IMR-90 (cell line): Measurements from ENCODE around the gene CCN5. TPM values are rescaled to one million over a fixed set of nuclear protein-coding genes. Genes with fewer than 3 reads are reported as not detected.

ENCODE experiments used
- ATAC-seq: fragments of 200-7000 bp; cut with Tn5 transposase; 2 replicates; pipeline ENCODE4 v1.9.1; 2020; ENCODE audit warnings: low read depth, mild to moderate bottlenecking, moderate library complexity
- BruUV-seq: library from RNA; stranded (reverse); fragments of 400-500 nt; replicated peaks from 2 replicates; lab custom pipeline; 2021; lab: Mats Ljungman, UMichigan
- CTCF ChIA-PET: fragments of 300-600 bp; formaldehyde crosslinking; extraction: SDS; loops from one replicate; lab custom pipeline; 2021; ENCODE audit warnings: antibody characterized with exemption; lab: Yijun Ruan, JAX
- POLR2A ChIA-PET: fragments of 300-600 bp; sonication (Branson Sonifier 250); formaldehyde crosslinking; loops from one replicate; lab custom pipeline; 2022; ENCODE audit warnings: antibody characterized with exemption; ENCODE audit not compliant: unreplicated experiment; lab: Charles Lee
- DNase-seq: peaks from one replicate; pipeline ENCODE4 v3.0.0; 2013
- H2AFZ ChIP-seq: replicated peaks from 2 replicates; pipeline ENCODE3; 2013; ENCODE audit warnings: low read length, mild to moderate bottlenecking; ENCODE audit not compliant: poor library complexity
- H2AK5ac ChIP-seq: 2 replicates; pipeline ENCODE4 v1.6.1; 2013; ENCODE audit warnings: low read depth, low read length, inconsistent platforms
- H2AK9ac ChIP-seq: replicated peaks from 2 replicates; pipeline ENCODE3; 2013; ENCODE audit warnings: mild to moderate bottlenecking, low read depth, low read length, moderate library complexity; ENCODE audit not compliant: poor library complexity
- H2BK120ac ChIP-seq: 2 replicates; pipeline ENCODE4 v1.6.1; 2013; ENCODE audit warnings: low read depth, low read length, inconsistent platforms
- H2BK15ac ChIP-seq: 3 replicates; pipeline ENCODE4 v1.6.1; 2013; ENCODE audit warnings: low read depth, low read length, inconsistent platforms
- H2BK20ac ChIP-seq: 2 replicates; pipeline ENCODE4 v1.6.1; 2013; ENCODE audit warnings: low read depth, mild to moderate bottlenecking, inconsistent platforms, low read length, moderate library complexity
- H2BK5ac ChIP-seq: 2 replicates; pipeline ENCODE4 v1.6.1; 2013; ENCODE audit warnings: mild to moderate bottlenecking, low read depth, low read length, inconsistent platforms; ENCODE audit not compliant: poor library complexity, severe bottlenecking
- H3K14ac ChIP-seq: replicated peaks from 2 replicates; pipeline ENCODE4 v1.6.1; 2013; ENCODE audit warnings: low read depth, low read length, inconsistent platforms
- H3K18ac ChIP-seq: 2 replicates; pipeline ENCODE4 v1.6.1; 2013; ENCODE audit warnings: low read depth, low read length, control low read depth
- H3K23ac ChIP-seq: 2 replicates; pipeline ENCODE4 v1.6.1; 2013; ENCODE audit warnings: low read depth, low read length, inconsistent platforms
- H3K27ac ChIP-seq: 2 replicates; pipeline ENCODE4 v1.5.1; 2013; ENCODE audit warnings: mild to moderate bottlenecking, control low read depth, low read length; ENCODE audit not compliant: insufficient read depth
- H3K27me3 ChIP-seq: 2 replicates; pipeline ENCODE4 v1.6.1; 2013; ENCODE audit warnings: low read length; ENCODE audit not compliant: control insufficient read depth, insufficient read depth
- H3K36me3 ChIP-seq: 2 replicates; pipeline ENCODE4 v1.6.1; 2013; ENCODE audit warnings: low read length, mixed read lengths; ENCODE audit not compliant: control insufficient read depth, insufficient read depth
- H3K4ac ChIP-seq: 2 replicates; pipeline ENCODE4 v1.6.1; 2013; ENCODE audit warnings: low read depth, low read length, inconsistent platforms
- H3K4me1 ChIP-seq: 2 replicates; pipeline ENCODE4 v1.6.1; 2013; ENCODE audit warnings: low read length, mixed read lengths; ENCODE audit not compliant: control insufficient read depth, insufficient read depth
- H3K4me2 ChIP-seq: 2 replicates; pipeline ENCODE4 v1.6.1; 2013; ENCODE audit warnings: low read depth, mild to moderate bottlenecking, control low read depth, low read length, moderate library complexity
- H3K4me3 ChIP-seq: 2 replicates; pipeline ENCODE4 v1.5.1; 2013; ENCODE audit warnings: low read depth, mild to moderate bottlenecking, control low read depth, low read length, moderate library complexity; ENCODE audit not compliant: insufficient read depth
- H3K56ac ChIP-seq: 2 replicates; pipeline ENCODE4 v1.6.1; 2013; ENCODE audit warnings: low read length, inconsistent platforms; ENCODE audit not compliant: insufficient read depth; ENCODE audit errors: extremely low read depth
- H3K79me1 ChIP-seq, 2 experiments: 2 replicates each; pipeline ENCODE4 v1.6.1; 2013; ENCODE audit warnings: low read length in 2 of 2, inconsistent platforms in 1 of 2, low read depth in 1 of 2
- H3K9ac ChIP-seq: 2 replicates; pipeline ENCODE4 v1.6.1; 2013; ENCODE audit warnings: low read depth, low read length, control low read depth
- H3K9me1 ChIP-seq: 2 replicates; pipeline ENCODE4 v1.6.1; 2013; ENCODE audit warnings: low read length, inconsistent platforms; ENCODE audit not compliant: insufficient read depth
- H3K9me3 ChIP-seq: 2 replicates; pipeline ENCODE4 v1.6.1; 2013; ENCODE audit warnings: low read length; ENCODE audit not compliant: control insufficient read depth, insufficient read depth
- H4K20me1 ChIP-seq: 2 replicates; pipeline ENCODE4 v1.6.1; 2013; ENCODE audit warnings: low read length, inconsistent platforms; ENCODE audit not compliant: insufficient read depth
- H4K5ac ChIP-seq: 2 replicates; pipeline ENCODE4 v1.6.1; 2013; ENCODE audit warnings: mild to moderate bottlenecking, low read depth, low read length, control low read depth
- H4K8ac ChIP-seq, 2 experiments: 2 replicates each; pipeline ENCODE4 v1.6.1; 2013; ENCODE audit warnings: low read depth in 2 of 2, low read length in 2 of 2, control low read depth in 1 of 2, inconsistent platforms in 1 of 2
- H4K91ac ChIP-seq: 2 replicates; pipeline ENCODE4 v1.6.1; 2013; ENCODE audit warnings: low read depth, low read length, inconsistent platforms; ENCODE audit not compliant: insufficient read depth
- CEBPB ChIP-seq: IDR thresholded peaks from 2 replicates; pipeline ENCODE4 v1.6.1; 2012; ENCODE audit warnings: low read depth, low read length, improper control_type of control experiment
- CHD1 ChIP-seq: IDR thresholded peaks from 2 replicates; pipeline ENCODE4 v1.6.1; 2012; ENCODE audit warnings: low read depth, low read length, improper control_type of control experiment
- FOS ChIP-seq: fragments of 150-350 bp; IDR thresholded peaks from 2 replicates; pipeline ENCODE4 v1.6.1; 2016; ENCODE audit warnings: low read depth, low read length
- MAFK ChIP-seq: IDR thresholded peaks from 2 replicates; pipeline ENCODE4 v1.6.1; 2012; ENCODE audit warnings: low read depth, low read length, improper control_type of control experiment
- MAZ ChIP-seq: IDR thresholded peaks from 2 replicates; pipeline ENCODE4 v1.6.1; 2012; ENCODE audit warnings: low read depth, mild to moderate bottlenecking, low read length, improper control_type of control experiment, moderate library complexity, borderline replicate concordance
- MXI1 ChIP-seq: IDR thresholded peaks from 2 replicates; pipeline ENCODE4 v1.6.1; 2012; ENCODE audit warnings: low read depth, mild to moderate bottlenecking, low read length, moderate library complexity, borderline replicate concordance
- NFE2L2 ChIP-seq: fragments of 150-350 bp; IDR thresholded peaks from 2 replicates; pipeline ENCODE4 v1.6.1; 2016; ENCODE audit warnings: low read depth, mild to moderate bottlenecking, low read length
- POLR2A ChIP-seq: IDR thresholded peaks from 2 replicates; pipeline ENCODE4 v1.6.1; 2012; ENCODE audit warnings: mild to moderate bottlenecking, low read depth, low read length
- RCOR1 ChIP-seq: IDR thresholded peaks from 2 replicates; pipeline ENCODE4 v1.6.1; 2012; ENCODE audit warnings: mild to moderate bottlenecking, low read length, improper control_type of control experiment; ENCODE audit not compliant: insufficient replicate concordance
- RFX5 ChIP-seq: IDR thresholded peaks from 2 replicates; pipeline ENCODE4 v1.8.0; 2012; ENCODE audit warnings: low read depth, mild to moderate bottlenecking, low read length, moderate library complexity
- SMC3 ChIP-seq: fragments of 150-350 bp; IDR thresholded peaks from 2 replicates; pipeline ENCODE4 v1.6.1; 2016; ENCODE audit warnings: low read depth, mild to moderate bottlenecking, antibody characterized with exemption, low read length, moderate library complexity
- WGBS, 2 experiments: methylation state at CpG; one replicate each; pipeline versions ENCODE4 v1.1.5 to v1.1.7; 2013; ENCODE audit warnings: missing lambda C conversion rate in 2 of 2; ENCODE audit not compliant: insufficient read length in 1 of 2; ENCODE audit errors: extremely low coverage in 2 of 2; 5-methylcytosine and 5-hydroxymethylcytosine counted together
- dilution Hi-C: fragments of 300-500 bp; cut with HindIII; formaldehyde crosslinking; loops from one replicate; pipeline ENCODE4 v1.14.3; 2018; ENCODE audit warnings: low sequenced_read_pairs; ENCODE audit not compliant: unreplicated experiment
- in situ Hi-C: fragments of 300-500 bp; cut with MboI; formaldehyde crosslinking; loops from 3 replicates; pipeline ENCODE4 v1.14.3; 2019; ENCODE audit warnings: low sequenced_read_pairs, inconsistent platforms, mixed read lengths
- intact Hi-C: fragments of 100-400 bp; cut with micrococcal nuclease; formaldehyde crosslinking; loops from 2 replicates; pipeline ENCODE4 v1.10.0; 2022
- polyA plus RNA-seq, 3 experiments: library from polyadenylated mRNA; depleted of rRNA; stranded (reverse); fragments of >200 nt; gene quantifications; 2 replicates each; pipeline ENCODE4 v1.2.3, GENCODE V29; 2012; ENCODE audit warnings: low replicate concordance in 1 of 3
- total RNA-seq: library from RNA; depleted of rRNA; stranded (reverse); fragments of >200 nt; gene quantifications from 2 replicates; pipeline ENCODE4 v1.2.3, GENCODE V29; 2012
- TF ChIP-seq, protein P1 (sequence below): conservative IDR thresholded peaks from 2 replicates; pipeline ENCODE4 v1.5.1; 2012; ENCODE audit warnings: mild to moderate bottlenecking, low read depth, low read length, improper control_type of control experiment
- TF ChIP-seq, protein P2 (sequence below): fragments of 150-350 bp; IDR thresholded peaks from 2 replicates; pipeline ENCODE4 v1.6.1; 2017; ENCODE audit warnings: mild to moderate bottlenecking, antibody characterized with exemption, low read length, low read depth
- TF ChIP-seq, protein P3 (sequence below): fragments of 150-350 bp; IDR thresholded peaks from 2 replicates; pipeline ENCODE4 v1.6.1; 2016; ENCODE audit warnings: low read depth, mild to moderate bottlenecking, low read length, moderate library complexity, borderline replicate concordance

Gene CCN5
- total and polyA plus RNA-seq, 2 of the 4 experiments (the other 2 are of a cell fraction) = not detected

DNA sequence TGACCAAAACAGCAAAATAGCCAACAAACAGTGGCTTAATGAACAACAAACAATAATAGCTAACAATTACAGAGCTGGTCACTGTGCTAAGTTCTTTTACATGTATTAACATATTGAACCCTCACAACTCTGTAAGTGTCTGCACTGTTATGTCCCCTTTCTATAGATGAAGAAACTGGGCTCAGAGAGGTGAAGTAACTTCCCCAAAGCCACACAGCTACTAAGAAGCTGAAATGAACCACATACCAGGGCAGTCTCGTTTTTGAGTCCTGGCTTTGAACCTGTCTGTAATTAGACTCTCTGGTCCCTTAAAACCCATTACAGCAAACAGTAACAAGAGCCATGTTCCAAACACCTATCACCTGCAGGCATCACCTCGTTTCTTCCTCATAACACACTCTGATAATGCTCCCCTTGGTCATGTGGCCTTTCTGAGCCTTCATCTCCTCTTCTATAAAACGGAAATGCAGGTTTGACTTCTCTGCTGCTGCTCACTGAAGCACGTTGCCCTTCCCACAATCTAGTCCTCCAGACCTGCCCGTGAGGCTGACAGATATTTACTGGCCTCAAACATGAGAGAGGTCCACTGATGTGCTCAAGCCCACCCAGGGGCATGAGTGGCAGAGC lies 53.8 kb downstream of the CCN5 start:
- no peaks in the 10 kb centered on the region for H3K9me3 ChIP-seq
- WGBS, 2 experiments = 5% methylated on average over 4 of the region's 5 CpGs; no CpG with 5 or more reads in 1 of the 2 experiments
- BruUV-seq = no TSS peak
- no peaks in the 10 kb centered on the region for H4K20me1 ChIP-seq
- no peak overlapping the region for H3K14ac ChIP-seq
- H3K18ac ChIP-seq = no peak overlapping the region
- no peak overlapping the region for H3K56ac ChIP-seq
- ATAC-seq = no peak
- H2BK5ac ChIP-seq = no peak overlapping the region
- dilution Hi-C loops = no loop called here
- H3K23ac ChIP-seq = no peak overlapping the region
- H2BK15ac ChIP-seq = no peak overlapping the region
- no peak overlapping the region for H2AK9ac ChIP-seq
- no peak for DNase-seq
- CTCF ChIA-PET = no interaction called here
- no peak overlapping the region for H3K4ac ChIP-seq
- no peak overlapping the region for H2BK20ac ChIP-seq
- no peak overlapping the region for H2AK5ac ChIP-seq
- H4K91ac ChIP-seq = no peak overlapping the region
- H3K9me1 ChIP-seq = peaks cover 4% of the 10 kb centered on the region; the same call in 1 of the 2 replicates
- no peak for TF ChIP-seq MAZ
- TF ChIP-seq NFE2L2 = no peak
- no peak for TF ChIP-seq CHD1
- no peak for TF ChIP-seq MAFK
- TF ChIP-seq POLR2A = no peak
- TF ChIP-seq MXI1 = no peak
- no peak for TF ChIP-seq RFX5
- TF ChIP-seq SMC3 = no peak
- no peak for TF ChIP-seq CEBPB
- TF ChIP-seq, protein P1, sequence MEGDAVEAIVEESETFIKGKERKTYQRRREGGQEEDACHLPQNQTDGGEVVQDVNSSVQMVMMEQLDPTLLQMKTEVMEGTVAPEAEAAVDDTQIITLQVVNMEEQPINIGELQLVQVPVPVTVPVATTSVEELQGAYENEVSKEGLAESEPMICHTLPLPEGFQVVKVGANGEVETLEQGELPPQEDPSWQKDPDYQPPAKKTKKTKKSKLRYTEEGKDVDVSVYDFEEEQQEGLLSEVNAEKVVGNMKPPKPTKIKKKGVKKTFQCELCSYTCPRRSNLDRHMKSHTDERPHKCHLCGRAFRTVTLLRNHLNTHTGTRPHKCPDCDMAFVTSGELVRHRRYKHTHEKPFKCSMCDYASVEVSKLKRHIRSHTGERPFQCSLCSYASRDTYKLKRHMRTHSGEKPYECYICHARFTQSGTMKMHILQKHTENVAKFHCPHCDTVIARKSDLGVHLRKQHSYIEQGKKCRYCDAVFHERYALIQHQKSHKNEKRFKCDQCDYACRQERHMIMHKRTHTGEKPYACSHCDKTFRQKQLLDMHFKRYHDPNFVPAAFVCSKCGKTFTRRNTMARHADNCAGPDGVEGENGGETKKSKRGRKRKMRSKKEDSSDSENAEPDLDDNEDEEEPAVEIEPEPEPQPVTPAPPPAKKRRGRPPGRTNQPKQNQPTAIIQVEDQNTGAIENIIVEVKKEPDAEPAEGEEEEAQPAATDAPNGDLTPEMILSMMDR = no peak
- TF ChIP-seq, protein P2, sequence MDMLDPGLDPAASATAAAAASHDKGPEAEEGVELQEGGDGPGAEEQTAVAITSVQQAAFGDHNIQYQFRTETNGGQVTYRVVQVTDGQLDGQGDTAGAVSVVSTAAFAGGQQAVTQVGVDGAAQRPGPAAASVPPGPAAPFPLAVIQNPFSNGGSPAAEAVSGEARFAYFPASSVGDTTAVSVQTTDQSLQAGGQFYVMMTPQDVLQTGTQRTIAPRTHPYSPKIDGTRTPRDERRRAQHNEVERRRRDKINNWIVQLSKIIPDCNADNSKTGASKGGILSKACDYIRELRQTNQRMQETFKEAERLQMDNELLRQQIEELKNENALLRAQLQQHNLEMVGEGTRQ = no peak
- TF ChIP-seq RCOR1 = no peak
- TF ChIP-seq, protein P3, sequence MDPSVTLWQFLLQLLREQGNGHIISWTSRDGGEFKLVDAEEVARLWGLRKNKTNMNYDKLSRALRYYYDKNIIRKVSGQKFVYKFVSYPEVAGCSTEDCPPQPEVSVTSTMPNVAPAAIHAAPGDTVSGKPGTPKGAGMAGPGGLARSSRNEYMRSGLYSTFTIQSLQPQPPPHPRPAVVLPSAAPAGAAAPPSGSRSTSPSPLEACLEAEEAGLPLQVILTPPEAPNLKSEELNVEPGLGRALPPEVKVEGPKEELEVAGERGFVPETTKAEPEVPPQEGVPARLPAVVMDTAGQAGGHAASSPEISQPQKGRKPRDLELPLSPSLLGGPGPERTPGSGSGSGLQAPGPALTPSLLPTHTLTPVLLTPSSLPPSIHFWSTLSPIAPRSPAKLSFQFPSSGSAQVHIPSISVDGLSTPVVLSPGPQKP = no peak
- no peak for TF ChIP-seq FOS
- peaks cover 40% of the 10 kb centered on the region for H3K27me3 ChIP-seq
- H2AFZ ChIP-seq = no peak overlapping the region
- H2BK120ac ChIP-seq = no peak overlapping the region
- no peak overlapping the region for H3K4me3 ChIP-seq
- H3K36me3 ChIP-seq = no peaks in the 10 kb centered on the region
- intact Hi-C loops = no loop called here
- in situ Hi-C loops = no loop called here
- H4K8ac ChIP-seq = no peak overlapping the region
- H3K9ac ChIP-seq = no peak overlapping the region
- no peak overlapping the region for H4K5ac ChIP-seq
- H3K79me1 ChIP-seq = no peaks in the 10 kb centered on the region
- no peaks in the 10 kb centered on the region for H3K4me1 ChIP-seq
- H3K27ac ChIP-seq = no peak overlapping the region
- no peak overlapping the region for H3K4me2 ChIP-seq
- POLR2A ChIA-PET = no interaction called here
